PFSK-1 (cell line): ENCODE measurements around the gene BTBD9.

Experiments
- FOXP2 ChIP-seq: optimal IDR thresholded peaks from 2 replicates; pipeline ENCODE3; 2011; ENCODE audit warnings: borderline replicate concordance, control low read depth, inconsistent platforms; ENCODE audit not compliant: insufficient read depth; ENCODE audit errors: extremely low read length, extremely low read depth
- POLR2AphosphoS5 ChIP-seq: IDR thresholded peaks from 2 replicates; pipeline ENCODE4 v1.6.1; 2012; ENCODE audit warnings: low read depth, mild to moderate bottlenecking, control low read depth, low read length, moderate library complexity
- SIN3A ChIP-seq: IDR thresholded peaks from 2 replicates; pipeline ENCODE4 v1.6.1; 2012; ENCODE audit warnings: mild to moderate bottlenecking, low read length, moderate library complexity, borderline replicate concordance; ENCODE audit not compliant: insufficient read depth
- TAF1 ChIP-seq: IDR thresholded peaks from 2 replicates; pipeline ENCODE4 v1.6.1; 2012; ENCODE audit warnings: low read length, control low read depth, borderline replicate concordance; ENCODE audit not compliant: insufficient read depth
- TF ChIP-seq, protein P1 (sequence below), 2 experiments: IDR thresholded peaks; 2 replicates each; pipeline versions ENCODE4 v1.6.1 to v1.8.0; 2011 to 2012; ENCODE audit warnings: low read depth in 2 of 2, low read length in 2 of 2, control low read depth in 1 of 2, inconsistent platforms in 1 of 2, mild to moderate bottlenecking in 1 of 2, moderate library complexity in 1 of 2; ENCODE audit not compliant: insufficient read depth in 1 of 2

BTBD9 gene

DNA sequence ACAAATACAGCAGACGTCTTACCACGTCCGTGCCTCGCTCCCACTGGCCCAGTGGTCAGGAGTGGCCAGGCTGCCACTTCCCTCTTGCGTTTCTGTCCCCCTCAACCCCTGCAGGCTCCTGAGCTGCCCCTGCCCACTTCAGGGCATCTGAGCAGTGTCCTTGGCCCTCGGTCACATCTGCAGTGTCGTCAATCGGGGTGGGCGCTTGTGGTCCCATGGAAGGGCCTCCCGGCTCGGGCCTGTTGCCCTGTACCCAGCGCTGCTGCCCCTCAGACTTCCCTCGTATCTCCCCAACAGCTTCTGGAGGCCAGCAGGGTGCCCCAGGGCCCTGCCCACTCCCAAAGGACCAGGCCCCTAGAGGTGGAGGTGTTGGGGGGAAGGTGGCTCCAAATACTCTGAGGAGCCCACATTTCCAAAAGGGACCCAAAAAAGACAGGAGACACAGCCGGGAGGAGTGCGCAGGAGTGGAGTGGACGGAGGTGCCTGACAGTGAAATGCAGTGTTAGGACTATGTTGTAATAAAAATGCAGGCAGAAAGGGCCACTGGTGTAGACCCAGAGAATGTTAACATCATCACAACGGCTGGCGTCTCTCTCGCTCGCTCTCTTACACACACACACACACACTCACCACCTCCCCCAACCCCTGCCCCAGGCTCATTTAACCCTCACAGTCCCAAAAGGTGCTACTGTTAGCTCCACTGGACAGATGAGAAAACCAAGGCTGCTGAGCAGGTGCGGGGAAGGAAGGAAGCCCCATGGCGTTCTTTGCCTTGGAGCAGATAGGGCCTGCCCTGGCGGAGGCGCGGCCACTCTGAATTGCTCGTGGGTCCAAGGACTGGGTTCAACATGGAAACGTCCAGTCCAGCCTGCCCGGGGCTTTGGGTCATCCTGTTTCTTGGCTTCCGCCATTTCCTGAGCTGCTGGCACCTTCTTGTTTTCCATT lies 476.3 kb downstream of the BTBD9 start:
- TF ChIP-seq, protein P1, sequence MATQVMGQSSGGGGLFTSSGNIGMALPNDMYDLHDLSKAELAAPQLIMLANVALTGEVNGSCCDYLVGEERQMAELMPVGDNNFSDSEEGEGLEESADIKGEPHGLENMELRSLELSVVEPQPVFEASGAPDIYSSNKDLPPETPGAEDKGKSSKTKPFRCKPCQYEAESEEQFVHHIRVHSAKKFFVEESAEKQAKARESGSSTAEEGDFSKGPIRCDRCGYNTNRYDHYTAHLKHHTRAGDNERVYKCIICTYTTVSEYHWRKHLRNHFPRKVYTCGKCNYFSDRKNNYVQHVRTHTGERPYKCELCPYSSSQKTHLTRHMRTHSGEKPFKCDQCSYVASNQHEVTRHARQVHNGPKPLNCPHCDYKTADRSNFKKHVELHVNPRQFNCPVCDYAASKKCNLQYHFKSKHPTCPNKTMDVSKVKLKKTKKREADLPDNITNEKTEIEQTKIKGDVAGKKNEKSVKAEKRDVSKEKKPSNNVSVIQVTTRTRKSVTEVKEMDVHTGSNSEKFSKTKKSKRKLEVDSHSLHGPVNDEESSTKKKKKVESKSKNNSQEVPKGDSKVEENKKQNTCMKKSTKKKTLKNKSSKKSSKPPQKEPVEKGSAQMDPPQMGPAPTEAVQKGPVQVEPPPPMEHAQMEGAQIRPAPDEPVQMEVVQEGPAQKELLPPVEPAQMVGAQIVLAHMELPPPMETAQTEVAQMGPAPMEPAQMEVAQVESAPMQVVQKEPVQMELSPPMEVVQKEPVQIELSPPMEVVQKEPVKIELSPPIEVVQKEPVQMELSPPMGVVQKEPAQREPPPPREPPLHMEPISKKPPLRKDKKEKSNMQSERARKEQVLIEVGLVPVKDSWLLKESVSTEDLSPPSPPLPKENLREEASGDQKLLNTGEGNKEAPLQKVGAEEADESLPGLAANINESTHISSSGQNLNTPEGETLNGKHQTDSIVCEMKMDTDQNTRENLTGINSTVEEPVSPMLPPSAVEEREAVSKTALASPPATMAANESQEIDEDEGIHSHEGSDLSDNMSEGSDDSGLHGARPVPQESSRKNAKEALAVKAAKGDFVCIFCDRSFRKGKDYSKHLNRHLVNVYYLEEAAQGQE (IDR thresholded peaks at IDR 0.05; ENCODE audit: insufficient read depth in 1 of 2, low read depth in 2 of 2, low read length in 2 of 2), result no peak
- 0 out of 2 replicates have a peak, but pooled peaks have one; percentile 9 for TF ChIP-seq POLR2AphosphoS5

DNA sequence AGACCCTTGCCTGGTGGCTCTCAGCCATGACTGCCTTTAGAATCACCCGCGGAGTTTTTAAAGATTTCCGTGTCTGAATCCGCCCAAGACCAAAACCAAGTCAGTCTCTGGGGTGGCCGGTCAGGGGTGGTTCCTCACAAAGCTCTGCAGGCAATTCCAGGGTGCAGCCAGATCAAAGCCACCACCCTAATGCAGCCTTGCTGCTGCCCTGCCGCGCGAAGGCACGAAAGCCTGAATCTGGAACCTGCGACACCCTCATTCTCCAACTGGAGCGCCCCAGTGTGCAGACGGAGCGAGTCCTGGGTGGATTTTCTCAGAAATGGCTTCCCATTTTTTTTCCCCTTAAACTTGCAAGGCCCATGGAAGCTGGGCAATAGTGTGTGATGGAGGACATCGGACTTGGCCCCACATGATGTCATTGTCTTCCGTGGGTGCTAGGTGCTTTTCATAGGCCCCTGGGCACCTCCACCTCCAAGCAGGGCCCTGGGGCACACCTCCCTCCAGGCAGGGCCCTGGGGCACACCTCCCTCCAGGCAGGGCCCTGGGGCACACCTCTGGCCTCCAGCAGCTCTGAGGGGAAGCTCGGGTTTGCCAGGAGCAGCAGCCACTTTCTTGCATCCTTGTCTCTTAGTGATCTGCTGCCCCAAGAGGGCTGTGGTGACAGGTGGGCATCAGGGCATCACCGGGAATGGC lies 477.1 kb downstream of the BTBD9 start:
- TF ChIP-seq POLR2AphosphoS5 (no peak), FOXP2 (no peak), SIN3A (no peak)

DNA sequence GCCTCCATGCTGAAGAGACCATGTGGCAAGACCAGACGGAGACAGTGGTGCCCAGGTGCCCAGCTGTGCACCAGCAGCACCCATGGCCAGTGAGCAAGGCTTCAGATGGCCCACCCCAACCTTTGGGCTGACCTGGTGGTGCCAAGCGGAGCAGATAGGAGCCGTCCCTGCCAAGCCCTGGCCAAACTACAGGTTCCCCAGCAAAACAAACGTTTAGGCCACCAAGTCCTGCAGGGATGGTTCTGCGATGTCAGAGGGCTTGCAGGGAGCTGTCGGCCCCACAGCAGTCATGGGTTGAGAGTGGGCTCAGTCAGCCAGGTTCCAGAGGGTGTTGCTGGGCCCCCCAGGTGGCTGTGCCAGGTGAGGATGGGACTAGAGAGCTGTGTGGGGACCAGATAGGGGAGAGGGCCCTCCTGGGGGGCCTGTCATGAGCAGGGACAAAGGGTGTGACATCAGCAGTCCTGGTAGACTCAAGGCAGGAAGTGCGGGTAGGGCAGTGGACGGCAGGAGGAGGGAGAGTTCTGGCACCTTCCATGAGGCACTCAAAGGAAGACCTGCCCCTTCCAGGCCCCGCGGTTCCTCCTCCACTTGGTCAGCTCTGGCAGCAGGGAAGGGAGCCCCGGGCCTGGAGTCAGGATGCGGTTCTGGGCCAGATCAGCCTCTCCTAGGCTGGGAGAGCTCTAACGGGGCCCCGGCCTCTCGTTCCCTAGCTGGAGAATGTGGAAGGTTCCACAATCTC lies 477.8 kb downstream of the BTBD9 start:
- TF ChIP-seq, protein P1 (IDR thresholded peaks at IDR 0.05; ENCODE audit: insufficient read depth in 1 of 2, low read depth in 2 of 2, low read length in 2 of 2), result no peak
- no peak for TF ChIP-seq TAF1
- TF ChIP-seq SIN3A, result no peak
- TF ChIP-seq POLR2AphosphoS5, result no peak
- no peak for TF ChIP-seq FOXP2

DNA sequence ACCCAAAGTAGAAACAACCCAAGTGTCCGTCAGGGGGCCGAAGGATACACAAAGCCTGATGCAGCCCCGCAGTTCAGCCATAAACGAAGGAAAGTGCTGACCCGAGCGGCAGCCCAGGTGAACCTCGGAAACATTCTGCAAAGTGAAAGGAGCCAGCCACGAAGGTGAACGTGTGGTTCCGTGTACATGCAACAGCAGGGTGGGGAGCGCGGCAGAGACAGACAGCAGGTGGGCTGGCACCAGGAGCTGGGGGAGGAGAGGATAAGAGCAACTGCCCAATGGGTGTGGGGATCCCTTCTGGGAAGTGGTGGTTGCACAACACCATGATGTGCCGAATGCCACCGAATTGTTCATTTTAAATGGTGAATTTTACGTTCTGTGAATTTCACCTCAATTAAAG lies 478.4 kb downstream of the BTBD9 start:
- no peak for TF ChIP-seq TAF1

DNA sequence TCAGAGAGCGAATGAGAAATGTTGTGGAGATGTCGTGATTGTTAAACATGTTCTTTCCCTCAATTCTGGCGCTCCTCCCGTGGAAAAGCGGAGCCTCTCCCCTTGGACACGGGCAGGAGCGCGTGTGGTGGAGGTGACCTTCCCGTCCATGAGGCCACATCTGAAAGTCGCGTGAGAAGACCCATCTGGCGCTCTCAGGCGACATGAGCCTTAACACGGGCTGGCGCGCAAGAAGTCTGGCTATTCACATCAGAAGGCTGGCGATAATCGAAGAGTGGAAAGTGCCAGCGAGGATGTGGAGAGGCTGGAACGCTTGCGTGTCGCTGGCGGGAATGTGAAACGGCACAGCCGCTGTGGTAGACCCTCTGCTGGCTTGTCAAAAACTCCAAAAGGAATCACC lies 478.9 kb downstream of the BTBD9 start:
- no peak for TF ChIP-seq POLR2AphosphoS5
- TF ChIP-seq FOXP2, result no peak
- TF ChIP-seq, protein P1 (IDR thresholded peaks at IDR 0.05; ENCODE audit: insufficient read depth in 1 of 2, low read depth in 2 of 2, low read length in 2 of 2), result no peak
- TF ChIP-seq TAF1, result no peak
- TF ChIP-seq SIN3A, result no peak

DNA sequence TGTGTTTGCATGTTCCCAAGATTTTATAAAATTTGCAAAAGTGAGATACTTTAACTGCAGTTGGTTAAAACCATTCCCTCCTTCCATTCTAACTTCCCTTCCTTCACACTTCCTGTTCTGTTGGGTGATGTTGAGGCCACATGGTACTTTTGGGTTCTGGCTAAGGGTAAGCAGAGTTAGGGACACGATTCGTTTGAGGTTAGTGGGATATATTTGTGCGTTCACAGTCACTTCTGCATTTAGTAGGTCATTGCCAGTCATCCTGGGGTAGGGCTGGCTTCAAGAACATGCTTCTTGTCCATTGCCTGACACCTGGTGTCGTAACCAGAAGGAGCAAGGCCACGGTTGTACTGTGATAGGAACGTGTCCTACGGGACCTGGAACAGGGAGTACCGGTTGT lies 480.1 kb downstream of the BTBD9 start:
- TF ChIP-seq POLR2AphosphoS5 (no peak), TAF1 (no peak), FOXP2 (no peak), SIN3A (no peak)
- TF ChIP-seq, protein P1 (IDR thresholded peaks at IDR 0.05; ENCODE audit: insufficient read depth in 1 of 2, low read depth in 2 of 2, low read length in 2 of 2), result no peak
